GM18517 (cell line): ENCODE results near the gene UBR1.
A peak's percentile ranks its signal among the peaks of the same experiment; 100 is the strongest.
"Not testable (repeated sequence)": the region's sequence is repeated elsewhere in the genome, so short reads cannot be mapped to it uniquely, and the experiment has no call there.

Experiments
- ATAC-seq: cut with Tn5 transposase; IDR thresholded peaks from one replicate; pipeline ENCODE4 v1.9.1; 2021; ENCODE audit warnings: mild to moderate bottlenecking, moderate library complexity; ENCODE audit not compliant: unreplicated experiment

Gene UBR1

DNA sequence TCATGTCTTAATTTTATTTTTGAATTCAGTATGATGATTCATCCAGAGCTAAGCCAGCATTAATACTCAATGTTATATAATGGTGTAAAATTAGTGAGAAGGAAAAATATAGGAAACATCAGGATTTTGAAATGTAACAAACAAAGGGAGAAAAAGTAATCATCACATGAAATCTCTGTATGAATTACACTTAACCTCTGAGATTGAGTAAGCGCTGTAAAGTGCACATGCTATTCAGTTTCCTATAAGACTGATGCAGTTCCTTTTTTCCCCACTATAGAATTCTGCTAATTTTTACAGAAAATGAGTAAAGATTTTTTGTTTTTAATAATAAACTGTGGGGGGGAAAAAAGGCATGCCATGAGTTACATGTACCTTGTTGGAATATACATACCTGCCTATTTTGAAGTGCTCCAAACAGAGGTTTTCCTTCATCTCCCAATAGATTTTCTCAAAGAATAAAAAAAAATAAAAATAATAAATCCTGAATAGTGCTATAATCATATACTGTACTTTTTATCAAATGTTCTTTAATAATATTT is 121.3 kb downstream of the UBR1 start:
- ATAC-seq, result no peak

DNA sequence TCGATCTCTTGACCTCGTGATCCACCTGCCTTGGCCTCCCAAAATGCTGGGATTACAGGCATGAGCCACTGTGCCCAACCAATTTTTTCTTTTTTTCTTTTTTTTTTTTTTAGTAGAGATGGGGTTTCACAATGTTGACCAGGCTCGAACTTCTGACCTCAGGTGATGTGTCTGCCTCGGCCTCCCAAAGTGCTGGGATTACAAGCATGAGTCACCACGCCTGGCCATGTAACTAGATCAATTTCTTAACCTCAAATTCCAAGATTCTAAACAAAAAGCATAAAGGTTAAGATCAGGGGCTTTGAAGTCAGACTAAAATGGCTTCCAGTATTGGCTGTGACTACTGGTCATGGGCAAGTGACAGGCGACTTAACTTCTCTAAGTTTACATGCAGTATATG is 126.7 kb downstream of the UBR1 start:
- ATAC-seq, result not testable (repeated sequence)

GRCh38 chr15:42974202-42974862 is 131.5 kb downstream of the UBR1 start:
- ATAC-seq, result no peak

GRCh38 chr15:42973114-42973513 is 132.7 kb downstream of the UBR1 start:
- ATAC-seq, result no peak

DNA sequence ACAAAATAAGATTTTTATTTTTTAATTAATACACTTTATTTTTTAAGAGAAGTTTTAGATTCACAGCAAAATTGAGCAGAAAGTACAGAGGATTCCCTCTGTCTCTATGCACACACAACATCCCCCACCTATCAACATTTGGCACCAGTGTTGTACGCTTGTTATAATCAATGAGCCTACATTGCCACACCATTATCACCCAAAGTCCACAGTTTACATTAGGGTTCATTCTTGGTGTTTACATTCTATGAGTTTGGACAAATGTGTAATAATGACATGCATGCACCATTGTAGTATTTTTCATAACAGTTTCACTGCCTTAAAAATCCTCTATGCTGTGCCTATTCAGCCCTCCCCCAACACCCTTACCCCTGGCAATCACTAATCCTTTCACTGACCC is 134.0 kb downstream of the UBR1 start:
- no peak for ATAC-seq

DNA sequence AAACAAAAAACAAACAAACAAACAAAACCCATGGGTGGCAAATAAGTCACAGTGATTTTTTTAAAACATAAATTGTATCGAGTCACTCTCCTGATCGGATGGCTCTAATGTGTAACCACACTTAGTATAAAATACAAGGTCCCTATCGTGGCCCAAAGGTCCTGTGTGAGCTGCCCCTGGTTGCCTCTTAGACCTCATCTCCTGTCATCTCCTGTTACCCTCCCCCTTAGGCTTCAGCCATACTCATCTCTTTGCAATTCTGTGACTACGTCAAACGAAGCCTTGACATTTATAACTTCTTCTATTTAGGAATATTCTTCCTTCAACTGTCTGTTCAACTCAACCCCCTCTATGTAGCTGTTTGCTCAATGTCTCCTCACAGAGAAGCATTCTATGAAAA is 141.4 kb downstream of the UBR1 start:
- no peak for ATAC-seq

- ATAC-seq, result no peak
These were observed 150.3 kb downstream of the UBR1 start for GRCh38 chr15:42955518-42955917.

GRCh38 chr15:42954291-42954690 is 151.5 kb downstream of the UBR1 start:
- ATAC-seq, result no peak

- ATAC-seq, result not testable (repeated sequence)
These were observed 156.9 kb downstream of the UBR1 start for GRCh38 chr15:42948898-42949297.

- no peak for ATAC-seq
These were observed 165.3 kb downstream of the UBR1 start for GRCh38 chr15:42940527-42940926.

DNA sequence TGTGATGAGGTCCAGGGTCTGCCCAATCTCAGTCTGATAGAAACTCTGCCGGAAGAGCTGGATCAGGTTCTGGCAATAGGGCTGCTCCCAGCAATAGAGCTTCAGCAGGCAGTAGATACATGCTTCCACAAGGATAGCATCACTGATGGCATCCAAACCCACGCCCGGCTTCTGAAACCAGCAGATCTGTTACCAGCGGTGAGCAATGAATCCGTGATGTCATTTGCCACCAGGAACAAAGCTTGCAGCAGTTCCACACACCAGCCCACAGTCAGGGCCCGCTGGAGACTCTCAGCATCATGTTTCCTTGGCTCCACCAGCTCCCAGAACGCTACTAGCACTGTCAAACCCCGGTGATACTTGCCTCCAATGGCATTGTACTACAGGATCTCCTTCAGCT is 166.0 kb downstream of the UBR1 start:
- no peak for ATAC-seq

- ATAC-seq, result no peak
These were observed 168.7 kb downstream of the UBR1 start for GRCh38 chr15:42937143-42937542.

DNA sequence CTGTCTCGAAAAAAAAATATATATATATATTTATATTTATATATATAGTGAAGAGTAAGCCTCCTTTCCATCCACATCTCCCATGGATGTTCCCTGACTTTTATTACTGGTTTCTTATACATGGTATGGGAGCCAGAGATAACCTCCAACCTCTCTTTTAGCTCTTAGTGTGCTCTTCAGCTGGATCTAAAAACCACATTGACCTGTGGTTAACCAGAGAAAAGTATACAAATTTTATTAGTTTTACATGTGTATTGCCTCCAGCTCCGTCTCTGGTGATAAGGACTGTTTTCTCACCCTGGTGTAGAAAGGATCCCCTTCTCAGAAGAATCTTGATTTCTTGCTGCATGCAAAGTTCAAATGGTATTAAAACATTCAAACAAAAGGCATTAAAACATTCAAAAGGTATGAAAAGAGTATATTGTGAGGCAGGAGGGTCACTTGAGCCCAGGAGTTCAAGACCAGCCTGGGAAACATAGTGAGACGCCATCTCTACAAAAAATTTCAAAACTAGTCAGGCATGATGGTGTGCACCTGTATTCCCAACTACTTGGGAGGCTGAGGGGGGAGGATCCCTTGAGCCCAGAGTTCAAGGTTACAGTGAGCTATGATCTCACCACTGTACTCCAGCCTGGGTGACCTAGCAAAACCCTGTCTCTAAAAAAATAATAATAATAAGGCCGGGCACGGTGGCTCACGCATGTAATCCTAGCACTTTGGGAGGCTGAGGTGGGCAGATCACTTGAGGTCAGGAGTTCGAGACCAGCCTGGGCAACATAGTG is 171.8 kb downstream of the UBR1 start:
- ATAC-seq, result no peak

DNA sequence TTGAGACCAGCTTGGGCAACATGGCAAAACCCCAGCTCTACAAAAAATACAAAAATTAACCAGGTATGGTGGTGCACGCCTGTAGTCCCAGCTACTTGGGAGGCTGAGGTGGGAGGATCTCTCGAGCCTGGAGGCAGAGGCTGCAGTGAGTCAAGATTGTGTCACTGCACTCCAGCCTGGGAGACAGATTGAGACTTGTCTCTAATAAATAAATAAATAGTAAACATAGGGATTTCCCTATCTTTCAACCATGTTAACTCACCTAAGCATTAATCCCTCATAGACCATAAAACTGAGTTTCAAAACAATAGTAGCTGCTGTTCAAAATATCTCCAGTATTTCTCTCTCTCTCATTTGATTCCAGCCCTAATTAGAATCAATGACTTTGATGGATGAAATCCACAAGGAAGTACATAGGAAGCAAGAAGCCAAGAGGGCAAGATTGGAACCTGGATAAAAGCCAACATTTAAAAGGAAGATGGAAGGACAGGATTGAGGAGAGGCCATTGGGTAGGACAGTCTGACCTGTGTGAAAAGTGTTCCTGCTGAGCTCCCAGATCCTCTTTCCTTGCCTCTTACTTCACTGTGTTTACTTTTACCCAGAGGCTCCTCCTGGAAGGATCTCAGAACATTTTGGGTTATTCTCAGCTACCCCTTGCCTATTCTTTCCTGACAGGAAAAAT is 172.9 kb downstream of the UBR1 start:
- no peak for ATAC-seq

DNA sequence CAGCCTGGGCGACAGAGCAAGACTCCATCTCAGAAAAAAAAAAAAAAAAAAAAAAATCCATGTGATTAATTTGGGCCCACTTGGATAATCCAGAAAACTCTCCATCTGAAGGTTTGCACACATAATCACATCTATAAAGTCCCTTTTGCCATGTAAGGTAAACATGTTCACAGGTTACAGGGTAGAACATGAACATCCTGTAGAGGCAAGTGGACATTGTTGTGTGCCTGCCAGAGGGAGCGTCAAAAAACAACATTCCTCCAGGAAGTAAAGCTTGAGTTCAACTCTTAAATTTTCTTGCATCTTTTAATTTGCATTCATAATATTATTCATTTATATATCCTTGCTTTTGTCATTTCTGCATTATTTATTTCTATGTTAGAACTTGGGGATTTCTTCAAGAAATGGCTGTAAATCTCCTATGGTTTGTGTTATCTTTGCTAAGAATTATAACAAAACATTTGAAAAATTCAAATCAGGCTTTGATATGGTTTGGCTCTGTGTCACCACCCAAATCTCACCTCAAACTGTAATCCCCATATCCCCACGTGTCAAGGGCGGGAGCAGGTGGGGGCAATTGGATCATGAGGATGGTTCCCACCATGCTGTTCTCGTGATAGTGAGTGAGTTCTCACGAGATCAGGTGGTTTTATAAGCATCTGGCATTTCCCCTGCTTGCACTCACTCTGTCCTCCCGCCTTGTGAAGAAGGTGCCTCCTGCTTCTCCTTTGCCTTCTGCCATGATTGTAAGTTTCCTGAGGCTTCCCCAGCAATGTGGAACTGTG is 173.9 kb downstream of the UBR1 start:
- no peak for ATAC-seq

DNA sequence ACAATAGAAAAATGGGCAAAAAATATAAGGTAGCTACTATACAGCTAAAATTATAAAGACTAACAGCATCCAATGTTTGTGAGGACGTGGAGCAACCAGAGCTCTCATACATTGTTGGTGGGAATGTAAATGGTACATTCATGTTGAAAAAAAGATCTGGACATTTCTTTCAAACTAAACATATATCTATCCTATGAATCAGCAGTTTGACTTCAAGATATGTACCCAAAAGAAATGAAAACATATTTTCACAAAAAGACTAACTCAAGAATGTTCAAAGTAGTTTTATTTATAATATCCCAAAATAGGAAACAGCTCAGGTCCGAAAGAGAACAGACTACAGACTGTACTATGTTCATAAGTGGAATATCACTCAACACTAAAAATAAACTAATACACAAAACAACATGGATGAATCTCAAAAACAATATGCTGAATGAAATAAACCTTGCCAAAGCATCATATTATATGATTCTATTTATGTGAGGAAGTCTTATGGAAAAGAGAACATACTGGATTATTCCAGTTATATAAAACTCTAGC is 176.5 kb downstream of the UBR1 start:
- ATAC-seq, result no peak

DNA sequence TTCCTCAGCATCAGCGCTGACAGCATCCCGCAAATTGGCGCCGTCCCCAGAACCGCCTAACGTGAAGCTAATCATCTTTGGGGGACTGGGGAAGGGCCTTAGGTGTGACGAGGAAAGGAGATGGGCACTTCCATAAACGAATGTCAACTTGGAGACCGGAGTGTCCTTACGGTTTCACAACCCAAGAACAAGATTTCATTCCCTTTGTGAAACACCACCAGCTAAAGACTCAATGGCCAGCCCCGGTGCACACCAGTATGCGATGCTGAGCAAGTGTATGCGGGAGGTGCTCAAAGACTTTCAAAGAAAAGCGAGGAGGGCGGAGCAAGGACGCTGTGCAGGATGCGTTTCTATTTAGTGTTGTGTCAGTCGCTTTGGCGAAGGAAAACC is 184.5 kb downstream of the UBR1 start:
- no peak for ATAC-seq

- peak; percentile 88 for ATAC-seq
These were observed 185.1 kb downstream of the UBR1 start, which contains the start of gene TTBK2 for GRCh38 chr15:42920519-42921341. Gene TTBK2, minus strand, starts transcription at chr15:42920778. Its CDS starts 42,161 bp downstream, at chr15:42878617.

GRCh38 chr15:42919799-42920518 is 185.9 kb downstream of the UBR1 start:
- ATAC-seq, result peak; percentile 13
